NCI-H510A (cell line): ENCODE results near the gene CD6.

Experiments
- DNase-seq: peaks from one replicate; lab custom pipeline; 2025; lab: John Stamatoyannopoulos, UW

CD6 gene

GRCh38 chr11:61026121-61027031, 54.9 kb downstream of the CD6 start:
- no peak for DNase-seq

DNA sequence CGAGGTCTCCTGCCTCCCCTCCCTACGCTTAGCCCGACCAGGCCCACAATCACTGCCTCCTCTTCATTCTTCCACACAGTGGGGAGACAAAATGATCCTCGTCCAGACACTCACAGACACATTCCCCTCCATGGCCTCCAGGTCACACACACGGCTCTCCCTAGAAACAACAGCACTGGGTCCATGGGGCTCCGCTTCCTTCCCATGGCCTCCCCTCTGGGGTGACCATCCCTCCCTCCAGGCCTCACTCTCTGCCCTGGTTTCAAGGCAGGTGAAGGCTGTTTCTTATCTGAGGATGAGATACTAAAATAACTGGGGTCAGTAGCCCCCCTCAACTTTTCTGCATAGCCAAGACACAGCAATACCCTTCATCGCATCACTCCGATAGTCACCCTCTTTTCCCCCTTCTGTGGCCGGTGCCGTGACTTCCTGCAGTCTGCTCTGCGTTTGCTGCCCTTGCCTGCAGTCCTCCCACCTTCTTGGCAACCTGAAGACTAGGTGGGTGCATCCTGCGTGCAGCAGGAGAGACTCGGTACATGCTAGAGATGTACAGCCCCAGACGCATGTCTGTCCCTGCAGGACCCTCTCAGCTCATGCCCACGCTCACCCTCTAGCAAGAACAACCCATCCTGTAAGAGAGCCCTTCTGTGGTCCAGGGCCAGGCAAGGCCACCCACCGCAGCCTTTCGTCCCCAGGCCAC, 55.8 kb downstream of the CD6 start:
- no peak for DNase-seq

GRCh38 chr11:61028135-61028729, 56.8 kb downstream of the CD6 start:
- no peak for DNase-seq

DNA sequence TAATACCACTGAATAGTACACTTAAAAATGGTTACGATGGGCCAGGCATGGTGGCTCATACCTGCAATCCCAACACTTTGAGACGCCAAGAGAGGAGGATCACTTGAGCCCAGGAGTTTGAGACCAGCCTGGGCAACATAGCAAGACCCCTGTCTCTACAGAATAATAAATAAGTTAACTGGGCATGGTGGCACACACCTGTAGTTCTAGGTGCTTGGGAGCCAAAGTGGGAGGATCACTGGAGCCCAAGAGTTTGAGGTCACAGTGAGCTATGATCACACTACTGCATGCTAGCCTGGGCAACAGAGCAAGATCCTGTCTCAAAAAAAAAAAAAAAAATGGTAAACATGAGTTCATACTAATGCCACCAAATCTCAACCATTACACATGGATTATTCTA, 61.3 kb downstream of the CD6 start:
- no peak for DNase-seq

DNA sequence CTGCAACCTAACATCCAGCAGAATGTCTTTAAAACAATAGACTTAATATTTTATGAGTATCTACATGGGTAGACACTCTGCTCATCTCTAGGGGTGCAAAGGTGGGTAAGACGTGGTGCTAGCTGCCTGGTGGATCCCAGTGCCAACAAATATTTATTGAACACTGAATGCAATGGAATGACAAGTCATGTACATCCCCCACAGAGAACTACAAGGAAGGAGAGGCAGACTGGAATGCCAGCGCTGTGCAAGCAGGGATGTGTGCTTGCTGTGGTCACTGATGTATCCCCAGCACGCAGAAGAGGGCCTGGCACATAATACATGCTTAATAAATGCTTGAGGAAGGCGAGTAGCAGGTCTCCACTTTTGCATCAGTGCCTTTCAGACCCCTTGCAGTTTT, 61.9 kb downstream of the CD6 start:
- DNase-seq, result no peak

GRCh38 chr11:61034111-61034510, 62.6 kb downstream of the CD6 start:
- DNase-seq, result no peak

DNA sequence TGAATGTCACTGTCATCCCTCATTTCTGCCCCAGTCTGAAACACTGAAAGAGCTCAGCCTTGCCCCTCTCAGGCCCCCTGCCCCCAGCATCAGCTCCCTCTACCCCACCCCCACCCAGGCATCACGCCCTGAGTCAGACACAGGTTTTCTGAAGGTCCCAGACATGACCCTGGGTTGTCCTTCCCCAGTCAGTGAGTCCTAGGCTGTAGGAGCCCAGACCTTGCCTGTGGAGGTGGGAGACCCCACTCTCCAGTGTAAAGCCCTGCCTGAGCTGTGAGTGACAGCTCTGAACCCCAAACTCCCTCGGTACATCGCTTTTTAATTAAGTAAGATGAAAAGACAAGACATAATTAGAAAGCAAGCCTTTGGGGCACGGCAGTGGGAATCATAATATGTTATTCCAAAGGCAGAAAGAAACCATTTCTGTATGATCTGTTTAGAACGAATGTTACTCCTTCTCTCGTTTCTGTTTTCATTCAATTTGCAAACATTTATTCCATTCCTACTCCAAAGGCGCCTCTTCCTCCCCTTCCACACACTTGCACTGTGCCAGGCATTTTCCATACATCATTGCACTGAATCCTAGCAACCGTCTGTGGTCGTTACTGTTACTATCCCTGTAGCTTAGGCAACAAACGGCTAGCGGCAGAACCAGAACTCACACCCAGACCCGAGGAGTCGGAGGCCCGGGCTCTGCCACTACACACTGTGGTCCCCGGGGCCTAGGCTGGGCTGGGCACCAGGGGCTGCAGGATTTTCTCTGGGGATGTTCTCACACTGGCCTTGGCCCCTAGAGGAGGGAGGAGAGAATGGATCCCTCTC, 63.4 kb downstream of the CD6 start:
- DNase-seq, result no peak

GRCh38 chr11:61035526-61035835, 64.0 kb downstream of the CD6 start:
- DNase-seq, result no peak

DNA sequence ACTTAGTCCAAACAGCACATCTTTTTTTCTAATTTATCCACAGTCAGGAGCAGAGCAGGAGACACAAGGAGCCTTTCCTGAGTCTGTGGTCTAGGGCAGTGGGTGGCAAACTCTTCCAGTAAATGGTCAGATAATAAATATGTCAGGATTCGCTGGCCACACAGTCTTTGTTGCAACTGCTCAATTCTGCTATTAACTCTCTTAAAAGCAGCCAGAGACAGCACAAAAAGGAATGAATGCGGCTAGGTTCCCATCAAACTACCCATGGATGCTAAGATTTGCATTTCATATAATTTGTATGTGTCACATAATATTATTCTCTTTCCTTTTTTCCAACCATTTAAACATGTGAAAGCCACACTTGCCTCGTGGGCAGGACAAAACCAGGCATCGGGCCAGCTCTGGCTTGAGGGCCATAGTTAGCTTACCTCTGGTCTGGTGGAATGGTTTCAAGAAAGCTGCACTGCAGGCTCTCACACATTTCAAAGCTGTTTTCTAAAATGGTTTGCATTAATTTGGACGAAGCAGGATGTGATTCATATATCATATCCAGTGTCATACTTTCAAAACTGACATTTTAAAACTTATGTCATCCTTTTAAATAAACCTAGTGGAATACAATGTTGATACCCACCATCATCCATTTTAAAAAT, 66.1 kb downstream of the CD6 start:
- no peak for DNase-seq

DNA sequence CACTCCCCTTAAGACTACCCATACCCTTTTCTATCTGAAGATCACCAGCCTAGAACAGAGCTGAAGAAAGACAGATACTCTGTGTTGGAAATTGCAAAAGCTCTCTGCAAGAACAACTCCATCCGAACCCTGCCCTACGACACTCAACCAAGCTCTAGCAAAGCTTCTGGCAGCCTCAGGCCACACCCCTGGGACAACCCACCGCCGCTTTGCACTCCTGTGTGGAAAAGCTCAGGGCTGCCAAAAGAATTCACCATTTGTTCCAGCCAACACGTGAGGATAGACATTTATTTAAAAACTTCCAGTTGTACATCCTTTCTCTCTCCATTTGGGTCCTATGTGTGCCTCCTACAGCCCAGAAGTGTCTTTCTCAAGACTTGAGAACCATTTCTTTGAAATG, 68.4 kb downstream of the CD6 start:
- no peak for DNase-seq

- peak; percentile 71 for DNase-seq
Observed at GRCh38 chr11:61041755-61042518, 70.5 kb downstream of the CD6 start.

DNA sequence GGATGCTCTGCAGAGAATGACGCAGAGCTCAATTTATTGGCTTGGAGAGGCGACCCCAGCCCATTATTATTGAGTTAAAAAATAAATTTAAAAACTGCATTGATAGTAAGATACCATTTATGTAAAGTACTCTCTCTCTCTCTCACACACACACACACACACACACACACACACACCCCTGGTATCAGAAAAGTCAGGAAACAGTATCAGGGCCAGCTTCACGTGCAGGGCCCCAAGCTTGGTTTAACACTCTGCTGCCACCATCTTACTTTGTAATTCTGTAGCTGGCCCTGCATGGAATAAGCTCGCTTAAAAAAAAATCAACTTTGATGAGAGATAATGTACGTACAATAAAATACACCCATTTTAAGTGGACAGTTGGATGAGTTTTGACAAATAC, 71.1 kb downstream of the CD6 start:
- DNase-seq, result no peak

GRCh38 chr11:61042961-61043540, 71.6 kb downstream of the CD6 start:
- no peak for DNase-seq

DNA sequence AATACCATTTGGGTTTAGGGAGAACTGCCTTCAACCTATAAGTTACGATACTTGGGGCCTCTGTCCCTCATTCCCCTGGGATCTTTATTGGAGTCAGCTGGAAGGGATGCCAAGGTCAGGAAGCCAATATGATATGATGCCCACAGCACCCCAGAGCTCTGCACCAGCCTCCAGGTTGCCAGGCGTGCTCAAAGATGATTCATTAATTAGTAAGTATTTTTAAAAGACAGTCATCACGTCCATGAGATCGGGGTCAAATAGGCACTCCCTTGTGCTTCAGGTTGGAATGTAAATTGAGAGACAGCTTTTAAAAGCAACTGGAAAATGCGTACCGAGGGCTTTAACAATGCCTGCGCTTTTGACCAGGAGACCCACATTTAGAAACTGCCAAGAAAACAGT, 73.8 kb downstream of the CD6 start:
- no peak for DNase-seq

GRCh38 chr11:61046833-61047232, 75.4 kb downstream of the CD6 start:
- no peak for DNase-seq

DNA sequence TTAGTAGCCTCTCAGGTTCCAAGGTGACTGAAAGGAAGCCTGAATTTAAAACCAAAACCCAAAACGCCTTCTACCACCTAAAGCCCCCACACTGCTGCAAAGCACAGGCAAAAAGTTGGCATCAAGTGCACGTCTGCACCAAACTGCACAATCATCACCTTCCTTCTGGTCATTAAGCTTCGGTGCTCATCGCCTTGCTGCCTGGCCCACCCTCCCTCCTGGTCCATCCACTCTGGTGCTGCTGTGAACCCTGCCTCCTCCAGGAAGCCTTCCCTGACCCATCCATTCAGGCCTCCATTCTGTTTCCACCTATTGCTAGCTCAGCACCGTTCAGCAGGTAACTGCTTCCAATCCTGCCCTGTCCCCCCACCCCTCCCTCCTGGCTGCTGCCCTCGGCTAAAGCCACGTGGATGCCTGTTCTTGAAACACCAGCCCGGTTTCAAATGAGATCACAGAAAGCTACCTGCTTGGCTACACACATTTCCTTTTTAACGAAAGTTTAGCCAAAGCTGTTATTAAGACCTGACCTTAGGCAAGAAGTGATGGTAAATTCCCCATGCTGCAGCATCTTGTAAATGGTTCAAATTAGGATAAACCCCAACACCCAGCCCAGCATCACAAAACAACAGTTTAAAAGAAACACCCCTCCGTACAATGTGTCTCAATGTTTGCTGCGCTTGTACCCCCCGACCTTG, 77.0 kb downstream of the CD6 start:
- DNase-seq, result no peak

- no peak for DNase-seq
Observed at GRCh38 chr11:61049063-61049377, 77.5 kb downstream of the CD6 start.

DNA sequence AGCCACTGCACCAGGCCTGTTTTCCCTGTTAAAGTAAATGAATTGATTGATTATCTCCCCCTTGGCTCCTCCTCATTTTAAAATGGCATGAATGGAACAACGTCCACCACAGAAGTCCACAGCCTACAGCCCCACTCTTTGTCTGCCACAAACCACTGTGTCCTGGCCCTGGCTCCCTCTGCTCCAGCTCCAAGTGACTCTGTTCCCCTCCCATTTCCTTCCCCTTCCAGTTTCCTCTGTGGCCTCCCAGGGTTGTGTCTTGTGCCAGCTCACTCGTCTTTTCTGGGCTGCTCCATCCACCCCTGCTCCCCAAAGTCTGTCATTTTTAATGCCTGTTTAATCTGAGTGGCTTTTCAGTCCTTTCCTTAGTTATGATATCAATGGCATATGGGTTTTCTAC, 78.4 kb downstream of the CD6 start:
- DNase-seq, result no peak

DNA sequence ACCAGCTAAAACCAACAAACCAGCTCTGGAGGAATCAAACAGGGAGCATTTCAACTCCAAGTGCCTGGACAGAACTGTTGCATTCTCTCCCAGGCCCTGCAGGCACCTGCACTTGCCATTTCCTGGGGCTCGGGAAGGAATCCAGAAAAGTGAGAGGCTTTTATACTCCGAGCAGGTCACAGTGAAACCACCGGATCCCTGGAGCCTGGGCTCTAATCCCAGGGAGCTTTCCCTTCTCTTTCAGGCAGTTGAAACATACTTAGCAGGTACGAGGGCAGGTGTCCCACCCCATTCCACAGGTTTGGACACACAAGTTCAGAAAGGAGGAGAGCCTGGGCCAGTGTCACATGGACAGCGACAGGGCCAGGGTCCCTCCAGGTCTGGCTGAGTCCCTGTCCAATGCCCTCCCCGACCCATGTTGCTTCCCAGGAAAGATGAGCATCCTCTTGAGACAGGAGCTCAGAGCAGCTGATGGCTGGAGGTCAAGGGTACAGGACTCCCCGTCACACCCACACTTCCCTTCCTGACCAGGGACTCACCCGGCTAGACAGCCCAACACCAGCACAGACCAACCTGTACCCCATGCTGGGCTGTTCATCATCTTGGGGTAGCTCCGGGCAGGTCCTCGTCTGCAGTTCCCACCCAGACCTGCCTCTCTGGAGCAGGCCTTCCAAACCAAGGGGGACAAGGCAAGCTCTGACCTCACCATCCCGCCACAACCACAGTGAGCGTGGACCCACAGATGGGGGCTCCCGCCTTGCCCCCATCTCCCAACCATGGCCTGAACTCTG, 80.9 kb downstream of the CD6 start:
- DNase-seq, result no peak
